HG02970 (cell line): ENCODE results near the gene WFIKKN1.

Experiments used
- ATAC-seq: cut with Tn5 transposase; IDR thresholded peaks from one replicate; pipeline ENCODE4 v1.9.1; 2021; ENCODE audit warnings: mild to moderate bottlenecking, moderate library complexity, moderate number of reproducible peaks; ENCODE audit not compliant: unreplicated experiment, low FRiP score

WFIKKN1 gene

GRCh38 chr16:622920-623280, 7.9 kb upstream of the WFIKKN1 start:
- no peak for ATAC-seq

- ATAC-seq, result no peak
Observed at GRCh38 chr16:624526-625070, 6.2 kb upstream of the WFIKKN1 start.

- ATAC-seq, result no peak
Observed at GRCh38 chr16:625117-625976, 5.4 kb upstream of the WFIKKN1 start.

- ATAC-seq, result no peak
Observed at GRCh38 chr16:625977-626765, 4.6 kb upstream of the WFIKKN1 start.

GRCh38 chr16:626787-627453, 3.9 kb upstream of the WFIKKN1 start:
- no peak for ATAC-seq

- no peak for ATAC-seq
Observed at GRCh38 chr16:627454-628239, 3.1 kb upstream of the WFIKKN1 start.

- ATAC-seq, result no peak
Observed at GRCh38 chr16:628321-629061, 2.3 kb upstream of the WFIKKN1 start.

- ATAC-seq, result no peak
Observed at GRCh38 chr16:629185-629832, 1.5 kb upstream of the WFIKKN1 start.

GRCh38 chr16:629833-630248, 944 bp upstream of the WFIKKN1 start:
- no peak for ATAC-seq

GRCh38 chr16:630249-630814, 453 bp upstream of the WFIKKN1 start:
- no peak for ATAC-seq

- ATAC-seq, result no peak
Observed at GRCh38 chr16:631808-632358, 1.1 kb downstream of the WFIKKN1 start.

- ATAC-seq, result no peak
Observed at GRCh38 chr16:632486-633335, 1.9 kb downstream of the WFIKKN1 start.

GRCh38 chr16:633336-634050, 2.7 kb downstream of the WFIKKN1 start:
- no peak for ATAC-seq

- no peak for ATAC-seq
Observed at GRCh38 chr16:634051-634670, 3.4 kb downstream of the WFIKKN1 start.

GRCh38 chr16:634996-635395, 4.2 kb downstream of the WFIKKN1 start:
- ATAC-seq, result no peak

GRCh38 chr16:635573-636205, 4.9 kb downstream of the WFIKKN1 start:
- ATAC-seq, result no peak
